ENCODE measurements around the gene CACNA1E. TPM values are rescaled to one million over a fixed set of nuclear protein-coding genes. Genes with fewer than 3 reads are reported as not detected.
"Not testable (repeated sequence)": the region's sequence is repeated elsewhere in the genome, so short reads cannot be mapped to it uniquely, and the experiment has no call there.

The CACNA1E gene
- total RNA-seq, 4 donors from 2014 or later: 0.03 to 0.05 TPM; not detected in 2

DNA sequence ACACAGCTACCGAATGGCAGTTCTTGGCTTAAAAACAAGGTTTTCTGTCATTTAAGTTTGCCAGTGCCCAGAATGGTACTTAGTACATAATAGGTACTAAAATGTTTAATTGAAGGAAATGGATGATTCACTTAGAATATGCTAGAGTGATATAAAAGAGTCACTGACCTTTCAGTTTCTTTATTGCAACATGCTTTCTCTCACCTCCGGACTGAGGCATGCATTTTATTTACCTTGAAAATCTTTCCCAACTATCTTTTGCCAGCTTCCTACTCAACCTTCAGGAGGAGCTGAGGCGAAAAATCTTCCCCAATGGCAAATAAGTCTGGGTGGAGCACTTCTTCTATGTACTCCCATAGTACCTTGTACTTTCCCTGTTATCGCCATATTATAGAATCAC is 333.3 kb downstream of the CACNA1E start:
- Histone ChIP-seq H3K9me3 (no peaks in the 10 kb centered on the region), H3K36me3 (no peaks in the 10 kb centered on the region), H3K4me3 (no peak overlapping the region), H3K27ac (no peak overlapping the region), H3K27me3 (no peaks in the 10 kb centered on the region), H3K4me1 (no peaks in the 10 kb centered on the region)
- in situ Hi-C loops (cut with MboI; ENCODE audit: low sequenced_read_pairs in 4 of 4): no loop called here
- TF ChIP-seq POLR2A (IDR thresholded peaks at IDR 0.05): no peak
- TF ChIP-seq, protein P1, sequence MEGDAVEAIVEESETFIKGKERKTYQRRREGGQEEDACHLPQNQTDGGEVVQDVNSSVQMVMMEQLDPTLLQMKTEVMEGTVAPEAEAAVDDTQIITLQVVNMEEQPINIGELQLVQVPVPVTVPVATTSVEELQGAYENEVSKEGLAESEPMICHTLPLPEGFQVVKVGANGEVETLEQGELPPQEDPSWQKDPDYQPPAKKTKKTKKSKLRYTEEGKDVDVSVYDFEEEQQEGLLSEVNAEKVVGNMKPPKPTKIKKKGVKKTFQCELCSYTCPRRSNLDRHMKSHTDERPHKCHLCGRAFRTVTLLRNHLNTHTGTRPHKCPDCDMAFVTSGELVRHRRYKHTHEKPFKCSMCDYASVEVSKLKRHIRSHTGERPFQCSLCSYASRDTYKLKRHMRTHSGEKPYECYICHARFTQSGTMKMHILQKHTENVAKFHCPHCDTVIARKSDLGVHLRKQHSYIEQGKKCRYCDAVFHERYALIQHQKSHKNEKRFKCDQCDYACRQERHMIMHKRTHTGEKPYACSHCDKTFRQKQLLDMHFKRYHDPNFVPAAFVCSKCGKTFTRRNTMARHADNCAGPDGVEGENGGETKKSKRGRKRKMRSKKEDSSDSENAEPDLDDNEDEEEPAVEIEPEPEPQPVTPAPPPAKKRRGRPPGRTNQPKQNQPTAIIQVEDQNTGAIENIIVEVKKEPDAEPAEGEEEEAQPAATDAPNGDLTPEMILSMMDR (IDR thresholded peaks at IDR 0.05 in 4 of 5, conservative IDR thresholded peaks at IDR 0.05 in 1 of 5): no peak
- ATAC-seq: no peak
- no peak for DNase-seq
- intact Hi-C loops (cut with DNase I; ENCODE audit: low total_unique reads): no loop called here

DNA sequence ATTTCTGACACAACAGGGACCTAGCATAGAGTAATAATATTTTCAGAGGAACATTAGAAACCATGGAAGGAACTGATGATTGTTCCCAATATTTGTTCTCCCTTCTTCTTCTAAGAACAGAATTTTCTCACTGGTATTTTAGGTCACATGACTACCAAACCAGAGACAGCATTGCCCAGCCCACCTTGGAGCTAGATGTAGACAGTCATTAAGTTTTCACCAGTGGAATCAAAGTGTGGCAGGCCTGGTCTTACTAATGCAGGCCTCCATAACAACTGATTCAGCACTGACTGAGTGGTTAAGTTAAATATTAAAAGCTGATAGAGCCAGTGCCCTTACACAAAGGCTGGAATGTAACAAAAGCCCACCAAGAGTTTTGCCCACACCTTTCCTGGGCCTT is 333.8 kb downstream of the CACNA1E start:
- Histone ChIP-seq H3K9me3 (no peaks in the 10 kb centered on the region), H3K36me3 (no peaks in the 10 kb centered on the region), H3K27me3 (no peaks in the 10 kb centered on the region), H3K27ac (no peak overlapping the region), H3K4me1 (no peaks in the 10 kb centered on the region), H3K4me3 (no peak overlapping the region)
- no peak for TF ChIP-seq POLR2A (IDR thresholded peaks at IDR 0.05)
- TF ChIP-seq, protein P1 (IDR thresholded peaks at IDR 0.05 in 4 of 5, conservative IDR thresholded peaks at IDR 0.05 in 1 of 5): no peak
- intact Hi-C loops (cut with DNase I; ENCODE audit: low total_unique reads) (no loop called here), in situ Hi-C loops (cut with MboI; ENCODE audit: low sequenced_read_pairs in 4 of 4) (no loop called here)
- ATAC-seq (no peak), DNase-seq (no peak)

DNA sequence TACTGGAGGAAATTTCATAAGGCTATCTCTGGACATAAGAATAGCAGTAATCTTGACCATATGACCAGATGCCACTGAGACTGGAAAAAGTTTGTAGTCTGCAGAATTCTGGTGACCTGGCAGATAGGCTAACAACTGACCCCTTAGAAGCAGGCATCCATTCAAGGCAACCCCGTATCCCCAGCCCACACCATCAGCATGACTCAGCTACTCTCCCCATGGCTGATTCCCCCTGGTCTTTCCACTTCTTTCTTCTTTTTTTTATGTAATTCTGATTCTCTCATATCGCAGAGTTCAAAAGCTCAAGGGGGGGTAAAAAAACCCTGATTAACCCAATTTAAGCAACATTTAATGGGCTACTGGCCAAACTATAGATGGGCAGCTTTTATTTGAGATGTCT is 335.1 kb downstream of the CACNA1E start:
- no peaks in the 10 kb centered on the region for H3K36me3 ChIP-seq
- H3K4me1 ChIP-seq: no peaks in the 10 kb centered on the region
- DNase-seq (no peak), ATAC-seq (no peak)
- no peaks in the 10 kb centered on the region for H3K27me3 ChIP-seq
- no peaks in the 10 kb centered on the region for H3K9me3 ChIP-seq
- in situ Hi-C loops (cut with MboI; ENCODE audit: low sequenced_read_pairs in 4 of 4) (no loop called here), intact Hi-C loops (cut with DNase I; ENCODE audit: low total_unique reads) (no loop called here)
- no peak overlapping the region for H3K4me3 ChIP-seq
- no peak overlapping the region for H3K27ac ChIP-seq
- TF ChIP-seq, protein P1 (IDR thresholded peaks at IDR 0.05 in 4 of 5, conservative IDR thresholded peaks at IDR 0.05 in 1 of 5): no peak
- TF ChIP-seq POLR2A (IDR thresholded peaks at IDR 0.05): no peak

DNA sequence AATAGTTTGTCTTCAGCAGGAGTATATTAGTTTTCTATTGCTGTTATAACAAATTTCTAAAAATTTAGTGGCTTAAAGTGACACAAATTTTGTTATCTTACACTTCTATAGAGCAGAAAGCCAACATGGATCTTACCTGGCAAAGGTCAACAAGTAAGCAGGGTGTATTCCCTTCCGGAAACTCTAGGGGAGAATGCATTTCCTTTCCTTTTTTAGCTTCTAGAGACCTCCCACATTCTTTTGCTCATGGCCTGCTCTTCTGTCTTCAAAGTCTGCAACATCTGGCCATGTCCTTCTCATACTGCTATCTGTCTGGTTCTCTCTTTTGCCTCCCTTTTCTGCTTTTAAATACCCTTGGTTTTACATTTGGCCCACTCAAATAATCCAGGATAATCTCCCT is 335.6 kb downstream of the CACNA1E start:
- H3K4me3 ChIP-seq: no peak overlapping the region
- H3K9me3 ChIP-seq: no peaks in the 10 kb centered on the region
- intact Hi-C loops (cut with DNase I; ENCODE audit: low total_unique reads) (no loop called here), in situ Hi-C loops (cut with MboI; ENCODE audit: low sequenced_read_pairs in 4 of 4) (no loop called here)
- H3K4me1 ChIP-seq: no peaks in the 10 kb centered on the region
- ATAC-seq (no peak), DNase-seq (no peak)
- H3K36me3 ChIP-seq: no peaks in the 10 kb centered on the region
- H3K27me3 ChIP-seq: no peaks in the 10 kb centered on the region
- TF ChIP-seq, protein P1 (IDR thresholded peaks at IDR 0.05 in 4 of 5, conservative IDR thresholded peaks at IDR 0.05 in 1 of 5): no peak
- no peak for TF ChIP-seq POLR2A (IDR thresholded peaks at IDR 0.05)
- H3K27ac ChIP-seq: no peak overlapping the region

DNA sequence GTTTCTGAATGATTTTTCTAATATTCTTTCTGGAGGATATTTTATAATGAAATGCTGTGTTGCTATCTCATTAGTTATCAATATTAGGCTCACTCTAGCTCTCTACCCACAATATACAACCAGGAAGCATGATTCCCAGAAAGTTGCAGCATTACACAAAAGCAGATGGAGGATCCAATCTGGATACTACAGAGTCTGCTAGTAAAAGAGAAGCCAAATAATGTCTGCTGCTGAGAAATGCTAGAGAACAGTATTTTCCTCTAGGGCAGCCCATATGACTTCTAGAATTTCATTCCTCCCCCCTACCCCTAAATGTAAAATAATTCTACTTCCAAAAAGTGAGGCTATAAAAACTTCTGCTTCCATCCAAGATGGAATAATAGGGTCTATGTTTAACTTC is 338.4 kb downstream of the CACNA1E start:
- Histone ChIP-seq H3K4me1 (no peaks in the 10 kb centered on the region), H3K27me3 (no peaks in the 10 kb centered on the region), H3K27ac (no peak overlapping the region), H3K4me3 (no peak overlapping the region), H3K9me3 (no peaks in the 10 kb centered on the region), H3K36me3 (no peaks in the 10 kb centered on the region)
- in situ Hi-C loops (cut with MboI; ENCODE audit: low sequenced_read_pairs in 4 of 4): no loop called here
- intact Hi-C loops (cut with DNase I; ENCODE audit: low total_unique reads): no loop called here
- TF ChIP-seq, protein P1 (IDR thresholded peaks at IDR 0.05 in 4 of 5, conservative IDR thresholded peaks at IDR 0.05 in 1 of 5): no peak
- no peak for ATAC-seq
- DNase-seq: no peak

DNA sequence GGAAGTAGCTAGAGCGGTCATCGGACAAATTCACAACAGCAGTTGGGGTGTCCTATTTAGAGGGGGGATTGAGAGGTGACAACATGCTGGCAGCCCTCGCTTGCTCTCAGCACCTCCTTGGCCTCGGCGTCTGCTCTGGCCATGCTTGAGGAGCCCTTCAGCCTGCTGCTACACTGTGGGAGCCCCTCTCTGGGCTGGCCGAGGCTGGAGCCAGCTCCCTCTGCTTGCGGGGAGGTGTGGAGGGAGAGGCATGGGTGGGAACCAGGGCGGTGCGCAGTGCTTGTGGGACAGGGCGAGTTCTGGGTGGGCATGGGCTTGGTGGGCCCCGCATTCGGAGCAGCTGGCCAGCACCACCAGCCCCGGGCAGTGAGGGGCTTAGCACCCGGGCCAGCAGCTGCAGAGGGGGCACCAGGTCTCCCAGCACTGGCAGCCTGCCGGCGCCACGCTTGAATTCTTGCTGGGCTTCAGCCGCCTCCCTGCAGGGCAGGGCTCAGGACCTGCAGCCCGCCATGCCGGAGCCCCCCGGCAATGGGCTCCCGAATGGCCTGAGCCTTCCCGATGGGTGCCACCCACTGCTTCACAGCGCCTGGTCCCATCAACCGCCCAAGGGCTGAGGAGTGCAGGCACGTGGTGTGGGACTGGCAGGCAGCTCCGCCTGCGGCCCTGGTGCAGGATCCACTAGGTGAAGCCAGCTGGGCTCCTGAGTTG is 349.0 kb downstream of the CACNA1E start:
- H3K4me1 ChIP-seq; H3K36me3 ChIP-seq; H3K9me3 ChIP-seq; intact Hi-C loops (cut with DNase I; ENCODE audit: low total_unique reads); ATAC-seq; H3K27ac ChIP-seq; H3K27me3 ChIP-seq; DNase-seq; H3K4me3 ChIP-seq; in situ Hi-C loops (cut with MboI; ENCODE audit: low sequenced_read_pairs in 4 of 4): not testable (repeated sequence)

All from gastrocnemius medialis (tissue), 4 donors.